TTC549 (cell line): ENCODE results near the gene RNF180.
"Not testable (repeated sequence)": the region's sequence is repeated elsewhere in the genome, so short reads cannot be mapped to it uniquely, and the experiment has no call there.

Source experiments
- FAIRE-seq: peaks from 2 replicates; lab custom pipeline; 2012; peaks lifted over from hg19 to GRCh38; lab: Jason Lieb, UNC

The RNF180 gene

DNA sequence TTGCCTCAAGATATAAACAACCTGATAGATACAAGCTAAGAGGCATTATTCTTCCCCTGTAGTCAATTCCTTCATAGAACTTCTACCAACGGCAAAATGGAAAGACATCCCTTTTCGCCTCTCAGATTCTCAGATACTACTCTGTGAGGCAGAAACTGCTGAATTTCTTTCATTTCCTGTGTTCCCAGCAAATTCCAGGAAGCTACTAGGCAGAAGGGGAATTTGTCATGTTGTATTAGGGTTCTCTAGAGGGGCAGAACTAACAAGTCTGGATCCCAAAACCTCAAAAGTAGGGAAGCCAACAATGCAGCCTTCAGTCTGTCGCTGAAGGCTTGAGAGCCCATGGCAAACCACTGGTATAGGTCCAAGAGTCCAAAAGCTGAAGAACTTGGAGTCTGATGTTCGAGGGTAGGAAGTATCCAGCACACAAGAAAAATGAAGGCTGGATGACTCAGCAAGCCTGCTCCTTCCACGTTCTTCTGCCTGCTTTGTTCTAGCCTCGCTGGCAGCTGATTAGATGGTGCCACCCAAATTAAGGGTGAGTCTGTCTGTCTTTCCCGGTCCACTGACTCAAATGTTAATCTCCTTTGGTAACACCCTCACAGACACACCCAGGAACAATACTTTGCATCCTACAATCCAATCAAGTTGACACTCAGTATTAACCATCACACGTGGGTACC, 15.2 kb downstream of the RNF180 start:
- FAIRE-seq, result no peak

DNA sequence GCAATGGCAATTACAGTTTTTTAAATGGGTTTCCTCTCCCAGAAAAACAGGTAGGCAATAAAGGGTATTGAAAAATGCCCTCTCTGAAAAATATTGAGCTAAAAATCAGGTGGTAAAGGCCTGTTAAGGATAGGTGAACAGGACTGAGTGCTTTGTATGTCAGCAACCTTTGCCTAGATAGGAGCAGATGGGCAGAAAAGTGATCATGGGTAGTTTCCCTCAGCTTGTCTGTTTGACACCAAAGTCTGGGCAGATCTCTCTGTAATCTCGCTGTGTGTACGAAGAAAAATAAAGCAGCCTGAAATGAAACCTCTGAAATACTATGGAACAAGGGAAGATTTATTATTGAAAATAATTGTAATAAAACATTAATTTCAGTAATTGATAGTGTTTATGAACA, 15.8 kb downstream of the RNF180 start:
- FAIRE-seq, result no peak

- no peak for FAIRE-seq
These were observed 18.3 kb downstream of the RNF180 start for GRCh38 chr5:64183956-64184355.

DNA sequence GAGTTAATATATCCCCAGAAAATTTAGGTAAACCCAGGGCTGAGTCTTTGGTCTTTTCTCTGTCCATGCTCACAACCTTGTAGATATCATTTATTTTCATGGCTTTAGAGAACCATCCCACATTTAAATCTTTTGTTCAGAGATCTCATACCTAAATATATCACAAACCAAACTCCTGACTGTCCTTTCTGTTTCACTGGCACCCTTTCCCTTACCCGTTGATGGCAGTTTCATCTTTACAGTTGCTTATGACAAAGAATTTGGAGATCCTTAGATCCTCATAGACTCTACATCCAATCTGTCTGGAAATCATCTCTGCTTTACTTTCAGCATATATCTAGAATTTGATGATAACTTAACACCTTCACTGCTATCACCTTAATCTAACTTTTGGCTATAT, 19.2 kb downstream of the RNF180 start:
- FAIRE-seq, result no peak

GRCh38 chr5:64188776-64189175, 23.1 kb downstream of the RNF180 start:
- FAIRE-seq, result no peak

DNA sequence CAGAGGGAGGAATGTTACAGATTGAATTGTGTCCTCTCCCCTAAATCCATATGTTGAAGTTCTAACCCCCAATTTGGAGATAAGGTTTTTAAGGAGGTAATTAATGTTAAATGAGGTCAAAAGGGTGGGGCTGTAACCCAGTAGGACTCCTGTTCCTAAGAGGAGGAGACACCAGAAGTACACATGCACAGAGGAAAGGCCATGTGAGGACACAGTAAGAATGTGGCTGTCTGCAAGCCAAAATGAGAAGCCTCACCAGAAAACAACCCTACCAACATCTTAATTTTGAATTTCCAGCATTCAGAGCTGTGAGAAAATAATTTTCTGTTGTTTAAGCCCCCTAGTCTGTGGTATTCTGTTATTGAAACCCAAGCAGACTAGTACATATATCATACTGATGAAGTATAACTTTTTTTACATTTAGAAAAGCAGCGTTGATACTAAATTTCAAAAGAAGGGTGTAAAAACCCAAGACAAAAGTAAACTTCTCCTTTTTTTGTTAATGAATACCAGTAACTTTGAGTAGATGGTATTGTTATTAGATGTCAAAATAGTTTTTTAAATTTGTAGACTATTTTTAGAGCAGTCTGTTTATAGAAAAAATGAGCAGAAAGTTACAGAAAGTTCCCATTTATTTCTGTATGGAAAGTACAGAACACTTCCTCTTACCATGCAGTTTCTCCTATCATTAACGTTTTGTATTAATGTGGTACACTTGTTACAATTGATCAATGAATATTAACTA, 25.1 kb downstream of the RNF180 start:
- no peak for FAIRE-seq

GRCh38 chr5:64195981-64196380, 30.3 kb downstream of the RNF180 start:
- FAIRE-seq, result no peak

GRCh38 chr5:64199425-64199824, 33.8 kb downstream of the RNF180 start:
- no peak for FAIRE-seq

DNA sequence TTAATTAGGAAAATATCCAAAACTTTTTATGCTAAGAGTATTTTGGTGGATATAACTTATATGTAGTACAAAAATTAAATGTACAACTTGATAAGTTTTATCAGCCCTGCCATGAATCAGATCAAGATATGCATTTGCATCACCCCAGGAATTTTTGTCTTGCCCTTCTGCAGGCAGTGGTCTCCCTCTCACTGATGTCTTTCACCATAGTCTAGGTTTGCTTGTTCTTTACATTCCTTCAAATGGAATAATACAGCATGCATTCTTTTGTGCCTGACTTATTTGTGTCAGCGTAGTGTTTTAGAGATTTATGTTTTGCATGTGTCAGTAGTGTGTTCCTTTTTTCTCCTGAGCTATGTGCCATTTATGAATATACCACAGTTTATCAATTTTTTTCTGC, 36.4 kb downstream of the RNF180 start:
- FAIRE-seq, result no peak

DNA sequence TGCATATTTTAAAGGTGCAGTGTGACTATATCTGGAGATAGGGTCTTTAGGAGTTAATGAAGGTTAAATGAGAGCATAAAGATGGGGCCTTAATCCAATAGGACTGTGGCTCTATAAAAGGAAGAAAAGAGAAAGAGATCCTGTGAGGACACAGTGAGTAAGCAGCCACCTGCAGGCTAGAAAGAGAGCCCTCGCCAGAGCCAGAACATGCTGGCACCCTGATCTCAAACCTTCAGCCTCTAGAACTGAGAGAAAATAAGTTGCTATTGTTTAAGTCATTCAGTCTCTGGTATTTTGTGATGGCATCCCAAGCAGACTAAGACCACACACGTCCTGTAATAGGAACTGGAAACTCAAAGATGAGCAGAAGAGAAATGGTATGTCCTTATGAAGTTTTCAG, 41.0 kb downstream of the RNF180 start:
- no peak for FAIRE-seq

- FAIRE-seq, result peak; percentile 93
These were observed 42.3 kb downstream of the RNF180 start for GRCh38 chr5:64207978-64208377.

- FAIRE-seq, result no peak
These were observed 43.7 kb downstream of the RNF180 start for GRCh38 chr5:64209353-64209752.

- FAIRE-seq, result no peak
These were observed 45.2 kb downstream of the RNF180 start for GRCh38 chr5:64210866-64211265.

- no peak for FAIRE-seq
These were observed 47.4 kb downstream of the RNF180 start for GRCh38 chr5:64213011-64213410.

DNA sequence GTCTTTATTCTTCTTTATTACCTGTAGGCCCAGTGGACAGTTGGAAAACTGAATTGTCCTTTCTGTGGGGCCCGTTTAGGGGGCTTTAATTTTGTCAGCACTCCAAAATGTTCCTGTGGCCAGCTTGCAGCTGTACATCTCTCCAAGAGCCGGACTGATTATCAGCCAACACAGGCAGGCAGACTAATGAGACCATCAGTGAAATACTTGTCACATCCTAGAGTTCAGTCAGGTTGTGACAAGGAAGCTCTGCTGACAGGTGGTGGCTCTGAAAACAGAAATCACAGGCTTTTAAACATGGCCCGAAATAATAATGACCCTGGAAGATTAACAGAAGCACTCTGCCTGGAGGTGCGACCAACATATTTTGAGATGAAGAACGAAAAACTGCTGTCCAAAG, 47.9 kb downstream of the RNF180 start:
- FAIRE-seq, result no peak

GRCh38 chr5:64214132-64214531, 48.5 kb downstream of the RNF180 start:
- no peak for FAIRE-seq

- no peak for FAIRE-seq
These were observed 56.3 kb downstream of the RNF180 start for GRCh38 chr5:64221911-64222310.

DNA sequence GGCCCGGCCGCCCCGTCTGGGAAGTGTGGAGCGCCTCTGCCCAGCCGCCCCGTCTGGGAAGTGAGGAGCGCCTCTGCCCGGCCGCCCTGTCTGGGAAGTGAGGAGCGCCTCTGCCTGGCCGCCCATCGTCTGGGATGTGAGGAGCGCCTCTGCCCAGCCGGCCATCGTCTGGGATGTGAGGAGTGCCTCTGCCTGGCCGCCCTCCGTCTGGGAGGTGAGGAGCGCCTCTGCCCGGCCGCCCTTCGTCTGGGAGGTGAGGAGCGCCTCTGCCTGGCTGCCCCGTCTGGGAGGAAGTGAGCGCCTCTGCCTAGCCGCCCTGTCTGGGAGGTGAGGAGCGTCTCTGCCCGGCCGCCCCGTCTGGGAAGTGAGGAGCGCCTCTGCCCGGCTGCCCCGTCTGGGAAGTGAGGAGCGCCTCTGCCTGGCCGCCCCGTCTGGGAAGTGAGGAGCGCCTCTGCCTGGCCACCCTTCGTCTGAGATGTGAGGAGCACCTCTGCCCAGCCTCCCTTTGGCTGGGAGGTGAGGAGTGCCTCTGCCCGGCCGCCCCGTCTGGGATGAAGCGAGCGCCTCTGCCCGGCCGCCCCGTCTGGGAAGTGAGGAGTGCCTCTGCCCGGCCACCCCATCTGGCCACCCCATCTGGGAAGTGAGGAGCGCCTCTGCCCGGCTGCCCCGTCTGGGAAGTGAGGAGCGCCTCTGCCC, 59.8 kb downstream of the RNF180 start:
- FAIRE-seq, result not testable (repeated sequence)

DNA sequence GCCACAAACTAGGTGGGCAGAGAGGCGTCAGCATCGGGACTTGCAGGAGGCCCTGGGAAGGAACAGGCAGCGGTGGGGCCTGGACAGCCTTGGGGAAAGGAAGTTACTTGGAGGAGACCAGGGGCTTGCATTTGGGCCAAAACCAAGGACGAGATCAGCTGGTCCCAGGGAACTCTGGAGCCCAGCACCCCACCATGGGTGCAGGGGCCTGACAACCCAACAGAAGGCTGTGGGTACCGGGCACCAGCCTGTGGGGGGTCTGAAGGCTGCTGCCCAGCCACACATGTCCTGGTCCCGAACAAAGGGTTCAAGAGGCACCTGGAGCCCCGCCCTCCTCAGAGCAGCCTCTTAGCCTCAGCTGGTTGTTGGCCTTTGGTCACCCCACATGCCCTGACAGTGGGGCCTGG, 61.5 kb downstream of the RNF180 start:
- not testable (repeated sequence) for FAIRE-seq

DNA sequence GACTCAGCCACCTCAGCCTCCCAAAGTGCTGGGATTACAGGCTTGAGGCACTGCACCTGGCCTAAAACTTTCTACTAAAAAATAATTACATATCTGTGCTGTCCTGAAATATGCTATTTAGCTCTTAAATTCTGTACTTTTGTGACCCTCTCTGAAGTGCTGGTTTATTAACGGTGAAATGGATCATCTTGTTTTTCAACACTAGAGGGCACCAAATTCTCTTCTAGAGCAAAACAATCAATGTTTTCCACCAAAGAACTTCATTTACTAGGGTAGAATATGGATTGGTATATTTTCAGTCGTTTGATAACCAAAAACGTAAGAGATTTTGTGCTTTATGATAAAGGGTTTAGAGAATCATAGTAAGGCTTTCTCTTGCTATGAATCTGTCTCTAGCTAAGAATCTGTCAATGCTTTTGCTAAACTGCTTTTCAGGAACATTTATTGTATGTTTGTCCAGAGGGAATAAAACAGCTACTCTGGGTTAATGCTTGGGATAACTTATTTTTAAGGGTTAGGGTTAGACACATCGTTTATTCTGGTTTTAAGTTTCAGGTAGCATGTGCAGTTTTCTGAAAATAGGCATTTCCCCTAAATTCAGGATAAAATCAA, 63.6 kb downstream of the RNF180 start:
- FAIRE-seq, result peak; percentile 91

- no peak for FAIRE-seq
These were observed 95.1 kb downstream of the RNF180 start for GRCh38 chr5:64260756-64261155.

DNA sequence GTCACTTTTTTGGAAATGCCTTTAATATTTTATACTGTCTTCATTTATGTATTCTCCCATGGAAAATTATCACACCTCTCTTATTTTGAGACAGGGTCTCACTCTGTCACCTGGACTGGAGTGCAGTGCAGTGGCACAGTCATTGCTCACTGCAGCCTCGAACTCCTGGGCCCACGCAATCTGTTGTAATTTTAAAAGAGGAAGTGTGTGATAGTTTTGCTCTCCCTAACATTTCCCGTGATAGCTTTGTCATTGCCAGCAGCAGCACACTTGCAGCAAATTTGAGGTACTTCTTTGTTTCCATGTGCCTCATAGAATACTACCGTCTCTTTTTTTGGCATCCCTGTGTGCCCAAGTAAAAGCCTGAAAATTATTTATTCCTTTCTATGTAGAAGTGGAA, 103.5 kb downstream of the RNF180 start:
- no peak for FAIRE-seq

DNA sequence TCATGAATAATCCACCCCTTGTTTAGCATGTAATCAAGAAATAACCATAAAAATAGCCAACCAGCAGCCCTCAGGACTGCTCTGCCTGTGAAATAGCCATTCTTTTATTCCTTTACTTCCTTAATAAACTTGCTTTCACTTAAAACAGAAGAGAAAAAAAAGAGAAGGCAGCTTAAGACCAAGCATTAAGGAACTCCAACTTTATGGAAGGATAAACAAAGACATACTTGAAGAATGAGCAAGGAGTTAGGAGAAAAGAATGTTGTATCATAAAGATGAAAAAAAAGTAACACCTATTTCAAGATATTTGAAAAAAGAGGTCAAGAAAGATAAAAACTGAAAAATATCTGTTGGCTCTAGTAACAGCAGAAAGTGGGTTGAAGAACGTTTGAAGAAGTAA, 107.6 kb downstream of the RNF180 start:
- FAIRE-seq, result no peak
